ENCODE data around the gene OR52E8.

OR52E8 gene

DNA sequence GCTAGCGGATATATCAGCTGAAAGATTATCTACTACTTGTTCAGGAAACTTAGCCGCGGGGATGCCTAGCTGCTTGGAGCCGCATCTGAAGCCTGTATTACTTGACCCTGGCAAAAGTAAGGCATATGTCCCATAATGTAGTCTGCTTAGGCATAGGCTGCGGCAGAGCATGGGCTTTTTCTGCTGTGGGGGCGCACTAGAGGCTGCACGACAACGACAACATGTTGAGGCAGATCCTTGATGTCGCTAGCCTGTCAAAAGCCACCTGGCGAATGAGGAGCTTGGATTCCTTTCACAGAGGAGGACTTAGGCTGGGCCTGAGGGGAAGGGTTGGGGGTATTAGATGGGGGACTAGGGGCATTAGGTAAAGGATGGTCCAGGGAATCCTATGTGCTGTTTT is 49.9 kb downstream of the OR52E8 start:
- no peak for DNase-seq (ENCODE audit: low read depth)

Data from non-pigmented ciliary epithelial cell (primary cell).